Activated CD4-positive, alpha-beta T cell treated with anti-CD3 and anti-CD28 coated beads, Interleukin-2, amount 50 U/mL, for 1 hour (primary cell): ENCODE data around the gene GEMIN7.
"Not testable (repeated sequence)": the region's sequence is repeated elsewhere in the genome, so short reads cannot be mapped to it uniquely, and the experiment has no call there.

Experiments
- DNase-seq: peaks from one replicate; pipeline ENCODE4 v3.0.0-alpha.2; 2020

Gene GEMIN7

GRCh38 chr19:45091031-45091923 lies 12.2 kb downstream of the GEMIN7 start:
- DNase-seq, result peak; percentile 95

GRCh38 chr19:45092747-45093678 lies 14.0 kb downstream of the GEMIN7 start, which contains the start of gene PPP1R37:
TSS of gene PPP1R37 (plus strand) at chr19:45093179. CDS start at chr19:45093326, 147 bp downstream.
- peak; percentile 88 for DNase-seq

- no peak for DNase-seq
These were observed 15.1 kb downstream of the GEMIN7 start for GRCh38 chr19:45094137-45094536.

GRCh38 chr19:45094707-45095106 lies 15.6 kb downstream of the GEMIN7 start:
- DNase-seq, result no peak

- no peak for DNase-seq
These were observed 16.7 kb downstream of the GEMIN7 start for GRCh38 chr19:45095496-45096413.

GRCh38 chr19:45096700-45097099 lies 17.6 kb downstream of the GEMIN7 start:
- no peak for DNase-seq

- no peak for DNase-seq
These were observed 18.4 kb downstream of the GEMIN7 start for GRCh38 chr19:45097450-45097775.

- no peak for DNase-seq
These were observed 18.9 kb downstream of the GEMIN7 start for GRCh38 chr19:45097776-45098520.

GRCh38 chr19:45098521-45099466 lies 19.7 kb downstream of the GEMIN7 start:
- no peak for DNase-seq

GRCh38 chr19:45099467-45100191 lies 20.6 kb downstream of the GEMIN7 start:
- no peak for DNase-seq

- no peak for DNase-seq
These were observed 21.1 kb downstream of the GEMIN7 start for GRCh38 chr19:45100201-45100600.

- DNase-seq, result no peak
These were observed 21.8 kb downstream of the GEMIN7 start for GRCh38 chr19:45100846-45101252.

GRCh38 chr19:45101806-45102205 lies 22.7 kb downstream of the GEMIN7 start:
- no peak for DNase-seq

- no peak for DNase-seq
These were observed 23.4 kb downstream of the GEMIN7 start for GRCh38 chr19:45102481-45102880.

- DNase-seq, result peak; percentile 43
These were observed 24.1 kb downstream of the GEMIN7 start for GRCh38 chr19:45103156-45103507.

GRCh38 chr19:45103508-45104319 lies 24.7 kb downstream of the GEMIN7 start:
- DNase-seq, result no peak

- no peak for DNase-seq
These were observed 25.7 kb downstream of the GEMIN7 start for GRCh38 chr19:45104658-45105349.

GRCh38 chr19:45106363-45106762 lies 27.3 kb downstream of the GEMIN7 start:
- not testable (repeated sequence) for DNase-seq
